ENCODE data around the gene SLC12A9. TPM values are rescaled to one million over a fixed set of nuclear protein-coding genes. Genes with fewer than 3 reads are reported as not detected.

The SLC12A9 gene
- total RNA-seq, 4 donors from 2014 or later: 11.2 to 32.9 (median 20.2) TPM

- TF ChIP-seq POLR2AphosphoS5 (IDR thresholded peaks at IDR 0.05) (no peak), CTCF (IDR thresholded peaks at IDR 0.05) (peak in 1 of 4 experiments; percentile 2), POLR2A (IDR thresholded peaks at IDR 0.05) (no peak)
- Histone ChIP-seq H3K36me3 (peaks cover 0 to 46% of the 10 kb centered on the region in 2 donors), H3K9me3 (no peaks in the 10 kb centered on the region), H3K27me3 (no peaks in the 10 kb centered on the region), H3K4me1 (peaks cover 0 to 61% (median 19%) of the 10 kb centered on the region in 3 donors), H3K27ac (peak overlapping the region; percentile 93 to 100 (median 99)), H3K4me3 (peak overlapping the region in 1 of 2 donors; percentile 93)
- 57 to 77% methylated on average over 4 to 7 of the region's 17 CpGs for WGBS, 2 donors (ENCODE audit: low coverage in 1 of 2)
- no peak for ATAC-seq
Observed at GRCh38 chr7:100865372-100865911, 12.9 kb downstream of the SLC12A9 start.

- 51% methylated on average over 3 of the region's 46 CpGs; no CpG with 5 or more reads in 1 of the 2 donors for WGBS, 2 donors (ENCODE audit: low coverage in 1 of 2)
- H3K9me3 ChIP-seq: no peaks in the 10 kb centered on the region
- peak overlapping the region; percentile 66 to 93 for H3K4me3 ChIP-seq
- H3K36me3 ChIP-seq: peaks cover 0 to 46% of the 10 kb centered on the region in 2 donors
- peak overlapping the region; percentile 93 to 100 (median 99) for H3K27ac ChIP-seq
- peak in 1 of 2 donors; percentile 7 for TF ChIP-seq POLR2A (IDR thresholded peaks at IDR 0.05)
- no peak for TF ChIP-seq EP300 (IDR thresholded peaks at IDR 0.05)
- H3K4me1 ChIP-seq: peaks cover 0 to 64% (median 19%) of the 10 kb centered on the region in 3 donors
- peak; percentile 48 for ATAC-seq
- H3K27me3 ChIP-seq: no peaks in the 10 kb centered on the region
Observed at GRCh38 chr7:100865938-100866728, 13.6 kb downstream of the SLC12A9 start.

GRCh38 chr7:100866729-100867039 lies 14.2 kb downstream of the SLC12A9 start:
- H3K9me3 ChIP-seq: no peaks in the 10 kb centered on the region
- ATAC-seq: no peak
- H3K27me3 ChIP-seq: no peaks in the 10 kb centered on the region
- peaks cover 0 to 46% of the 10 kb centered on the region in 2 donors for H3K36me3 ChIP-seq
- WGBS, 2 donors (ENCODE audit: low coverage in 1 of 2): 0 to 53% methylated on average over 2 to 3 of the region's 5 CpGs
- no peak for TF ChIP-seq CTCF (IDR thresholded peaks at IDR 0.05)
- H3K4me1 ChIP-seq: peaks cover 0 to 64% (median 19%) of the 10 kb centered on the region in 3 donors
- peak overlapping the region; percentile 66 to 93 for H3K4me3 ChIP-seq
- H3K27ac ChIP-seq: peak overlapping the region; percentile 93 to 100 (median 99)

- TF ChIP-seq POLR2A (IDR thresholded peaks at IDR 0.05) (peak in 1 of 2 donors; percentile 37), POLR2AphosphoS5 (IDR thresholded peaks at IDR 0.05) (peak; percentile 72), CTCF (IDR thresholded peaks at IDR 0.05) (no peak), EP300 (IDR thresholded peaks at IDR 0.05) (no peak)
- ATAC-seq: peak; percentile 66
- Histone ChIP-seq H3K4me1 (peaks cover 0 to 64% (median 19%) of the 10 kb centered on the region in 3 donors), H3K36me3 (peaks cover 0 to 46% of the 10 kb centered on the region in 2 donors), H3K27ac (peak within 1 kb of the TSS; percentile 93 to 100 (median 99)), H3K27me3 (no peaks in the 10 kb centered on the region), H3K9me3 (no peaks in the 10 kb centered on the region), H3K4me3 (peak within 1 kb of the TSS; percentile 66 to 93)
- WGBS, 2 donors (ENCODE audit: low coverage in 1 of 2): 8% methylated on average over 8 of the region's 42 CpGs; no CpG with 5 or more reads in 1 of the 2 donors
Observed at GRCh38 chr7:100867040-100867775, 14.7 kb downstream of the SLC12A9 start, which contains the start of gene TRIP6. TRIP6 (plus strand) TSS chr7:100867387; CDS start chr7:100867498, 111 bp downstream.

- peak; percentile 5 for ATAC-seq
- Histone ChIP-seq H3K27me3 (no peaks in the 10 kb centered on the region), H3K36me3 (peaks cover 0 to 46% of the 10 kb centered on the region in 2 donors), H3K4me3 (peak overlapping the region; percentile 66 to 93), H3K27ac (peak overlapping the region; percentile 93 to 100 (median 99)), H3K4me1 (peaks cover 0 to 64% (median 19%) of the 10 kb centered on the region in 3 donors), H3K9me3 (no peaks in the 10 kb centered on the region)
- TF ChIP-seq POLR2AphosphoS5 (IDR thresholded peaks at IDR 0.05) (no peak), EP300 (IDR thresholded peaks at IDR 0.05) (no peak), POLR2A (IDR thresholded peaks at IDR 0.05) (no peak), CTCF (IDR thresholded peaks at IDR 0.05) (no peak)
- 0% methylated on average over 2 of the region's 27 CpGs; no CpG with 5 or more reads in 1 of the 2 donors for WGBS, 2 donors (ENCODE audit: low coverage in 1 of 2)
Observed at GRCh38 chr7:100867776-100868485, 15.4 kb downstream of the SLC12A9 start.
